NCI-H187 (cell line): Measurements from ENCODE around the gene TULP1.

ENCODE experiments used
- DNase-seq, 2 experiments: peaks; one replicate each; lab custom pipeline; 2025; lab: John Stamatoyannopoulos, UW

The TULP1 gene

GRCh38 chr6:35483893-35484645 is 28.6 kb downstream of the TULP1 start:
- DNase-seq = no peak

GRCh38 chr6:35483490-35483889 is 29.2 kb downstream of the TULP1 start:
- DNase-seq = no peak

- DNase-seq = no peak
These were observed 29.6 kb downstream of the TULP1 start for GRCh38 chr6:35483062-35483461.

GRCh38 chr6:35481226-35481625 is 31.5 kb downstream of the TULP1 start:
- DNase-seq = no peak

GRCh38 chr6:35480176-35480575 is 32.5 kb downstream of the TULP1 start:
- no peak for DNase-seq

GRCh38 chr6:35478259-35478658 is 34.4 kb downstream of the TULP1 start:
- no peak for DNase-seq

GRCh38 chr6:35477551-35478179 is 35.0 kb downstream of the TULP1 start:
- peak in 1 of 2 experiments; percentile 83 for DNase-seq

- DNase-seq = no peak
These were observed 35.7 kb downstream of the TULP1 start for GRCh38 chr6:35477028-35477427.

- no peak for DNase-seq
These were observed 36.7 kb downstream of the TULP1 start for GRCh38 chr6:35476004-35476403.

- no peak for DNase-seq
These were observed 37.1 kb downstream of the TULP1 start for GRCh38 chr6:35475573-35475972.

- no peak for DNase-seq
These were observed 37.6 kb downstream of the TULP1 start for GRCh38 chr6:35474942-35475570.

GRCh38 chr6:35474131-35474941 is 38.4 kb downstream of the TULP1 start:
- no peak for DNase-seq

GRCh38 chr6:35473850-35474130 is 38.9 kb downstream of the TULP1 start:
- no peak for DNase-seq

GRCh38 chr6:35473075-35473849 is 39.4 kb downstream of the TULP1 start:
- DNase-seq = no peak

- no peak for DNase-seq
These were observed 40.8 kb downstream of the TULP1 start for GRCh38 chr6:35471836-35472345.

- no peak for DNase-seq
These were observed 42.0 kb downstream of the TULP1 start for GRCh38 chr6:35470663-35471120.

GRCh38 chr6:35469751-35470662 is 42.7 kb downstream of the TULP1 start:
- no peak for DNase-seq

- DNase-seq = no peak
These were observed 43.5 kb downstream of the TULP1 start for GRCh38 chr6:35468980-35469750.

- peak; percentile 81 to 86 for DNase-seq
These were observed 44.3 kb downstream of the TULP1 start, which contains the start of gene RPL10A for GRCh38 chr6:35468181-35468979. RPL10A (plus strand) TSS chr6:35468401; CDS start chr6:35468435, 34 bp downstream.
